H54 (cell line): ENCODE results near the gene BCAR1.

Source experiments
- DNase-seq: peaks from one replicate; pipeline ENCODE4 v3.0.0; 2011; ENCODE audit warnings: low spot score, mixed read lengths; ENCODE audit not compliant: insufficient read length
- FAIRE-seq: peaks from 3 replicates; lab custom pipeline; 2011; peaks lifted over from hg19 to GRCh38; lab: Jason Lieb, UNC
- POLR2A ChIP-seq: IDR thresholded peaks from 2 replicates; pipeline ENCODE4 v1.6.1; 2011; ENCODE audit warnings: low read depth, mild to moderate bottlenecking, low read length

Gene BCAR1

GRCh38 chr16:75236736-75237397, 14.6 kb downstream of the BCAR1 start:
- DNase-seq (no peak), FAIRE-seq (no peak)
- no peak for TF ChIP-seq POLR2A

GRCh38 chr16:75236232-75236631, 15.2 kb downstream of the BCAR1 start:
- DNase-seq (no peak), FAIRE-seq (no peak)
- TF ChIP-seq POLR2A: no peak

GRCh38 chr16:75235721-75236193, 15.7 kb downstream of the BCAR1 start:
- FAIRE-seq: no peak
- DNase-seq: no peak
- TF ChIP-seq POLR2A: no peak

GRCh38 chr16:75234856-75235696, 16.3 kb downstream of the BCAR1 start:
- no peak for DNase-seq
- FAIRE-seq: no peak
- TF ChIP-seq POLR2A: no peak

GRCh38 chr16:75233611-75233938, 17.8 kb downstream of the BCAR1 start:
- no peak for DNase-seq
- FAIRE-seq: no peak
- TF ChIP-seq POLR2A: no peak

GRCh38 chr16:75231570-75231969, 19.9 kb downstream of the BCAR1 start:
- FAIRE-seq (no peak), DNase-seq (no peak)
- TF ChIP-seq POLR2A: no peak

- TF ChIP-seq POLR2A: no peak
- FAIRE-seq (no peak), DNase-seq (no peak)
Observed at GRCh38 chr16:75230471-75231110, 20.8 kb downstream of the BCAR1 start.

GRCh38 chr16:75229172-75230031, 22.0 kb downstream of the BCAR1 start:
- no peak for TF ChIP-seq POLR2A
- FAIRE-seq (no peak), DNase-seq (no peak)

GRCh38 chr16:75228143-75228976, 23.1 kb downstream of the BCAR1 start:
- FAIRE-seq (no peak), DNase-seq (no peak)
- no peak for TF ChIP-seq POLR2A

GRCh38 chr16:75227361-75228142, 23.9 kb downstream of the BCAR1 start:
- no peak for DNase-seq
- no peak for FAIRE-seq
- no peak for TF ChIP-seq POLR2A

- FAIRE-seq (no peak), DNase-seq (no peak)
- TF ChIP-seq POLR2A: no peak
Observed at GRCh38 chr16:75226550-75227360, 24.7 kb downstream of the BCAR1 start.
